Esophagus muscularis mucosa (tissue), 3 donors: Measurements from ENCODE around the gene SLC4A1.

Experiments used
- CTCF ChIP-seq, 3 experiments: fragments of 200-600 bp in 2 of 3; fragments of 450-650 bp in 1 of 3; sonication (generic) in 2 of 3; IDR thresholded peaks; one replicate each; pipeline ENCODE4 v1.5.1; 2017 to 2019; ENCODE audit warnings: antibody characterized with exemption in 3 of 3, mild to moderate bottlenecking in 2 of 3, moderate library complexity in 1 of 3
- POLR2A ChIP-seq: fragments of 450-650 bp; IDR thresholded peaks from one replicate; pipeline ENCODE4 v1.6.1; 2017; ENCODE audit warnings: antibody characterized with exemption, moderate library complexity, mild to moderate bottlenecking, low read depth
- POLR2AphosphoS5 ChIP-seq, 2 donors: sonication (generic); formaldehyde crosslinking; IDR thresholded peaks; one replicate each; pipeline ENCODE4 v1.6.1; 2017; ENCODE audit warnings: antibody characterized with exemption in 2 of 2

DNA sequence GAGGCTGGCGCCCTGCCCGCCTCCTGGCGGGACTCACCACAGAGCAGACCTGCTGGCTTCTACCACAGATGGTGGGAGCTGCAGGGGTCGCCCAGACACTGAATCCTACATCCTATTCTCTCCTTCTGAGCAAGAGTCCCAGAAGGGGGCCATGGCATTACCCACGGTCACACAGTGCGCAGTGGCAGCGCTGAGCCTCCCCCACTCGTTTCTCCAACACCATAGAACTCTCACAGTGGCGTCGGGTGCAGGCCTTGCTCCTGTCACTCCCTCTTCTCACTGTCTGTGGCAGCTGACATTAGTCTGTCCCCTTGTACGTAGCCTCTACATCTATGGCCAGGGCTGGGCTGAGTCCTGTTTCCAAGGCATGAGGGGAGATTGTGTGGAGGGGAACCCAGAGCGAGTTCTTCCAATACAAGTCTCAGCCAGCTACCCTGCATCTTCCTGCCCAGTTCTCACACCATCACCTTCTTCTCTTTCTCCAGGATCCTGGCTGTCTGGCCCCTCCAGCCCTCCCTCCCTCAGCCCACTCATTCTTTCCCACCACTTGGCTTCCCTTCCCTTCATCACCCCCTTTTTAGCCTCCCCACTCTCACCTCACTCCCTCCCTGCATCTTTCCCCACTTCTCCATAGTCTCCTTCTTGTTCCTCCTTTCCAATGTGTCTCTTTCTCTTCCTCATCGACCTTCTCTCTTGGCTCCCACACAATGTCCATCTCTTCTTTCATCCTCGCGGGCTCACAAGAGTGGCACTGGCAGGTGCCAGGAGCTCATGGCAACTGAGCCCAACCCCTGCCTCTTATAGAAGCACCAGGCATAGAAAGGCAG is 54.3 kb downstream of the SLC4A1 start:
- TF ChIP-seq CTCF (IDR thresholded peaks at IDR 0.05) (no peak), POLR2AphosphoS5 (IDR thresholded peaks at IDR 0.05) (no peak), POLR2A (no peak)
